GM19043 (cell line): ENCODE measurements around the gene PARP3.

Source experiments
- ATAC-seq: cut with Tn5 transposase; IDR thresholded peaks from one replicate; pipeline ENCODE4 v1.9.1; 2021; ENCODE audit warnings: low read depth; ENCODE audit not compliant: unreplicated experiment

Gene PARP3

GRCh38 chr3:51964521-51964920 lies 22.4 kb downstream of the PARP3 start:
- no peak for ATAC-seq

- no peak for ATAC-seq
Measured at GRCh38 chr3:51966016-51966415, 23.9 kb downstream of the PARP3 start.

DNA sequence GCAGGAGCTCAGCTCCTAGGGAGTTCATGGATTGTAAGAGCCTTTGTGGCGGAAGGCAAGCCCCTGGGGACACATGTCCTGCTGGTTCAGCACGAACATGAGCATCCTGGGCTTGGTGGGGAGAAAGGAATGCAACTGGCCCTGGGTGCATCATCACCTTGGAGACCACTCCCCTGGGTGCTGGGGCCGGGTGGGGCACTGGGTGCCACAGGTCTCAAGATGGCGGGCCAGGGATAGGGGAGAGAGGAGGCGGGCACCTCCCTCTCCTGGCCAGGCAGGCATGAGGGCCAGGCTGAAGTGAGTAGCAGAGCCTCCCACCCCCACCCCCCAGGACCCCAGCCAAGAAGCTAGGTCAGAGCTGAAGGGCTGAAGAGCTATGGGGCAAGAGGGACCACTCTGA lies 24.3 kb downstream of the PARP3 start:
- no peak for ATAC-seq

GRCh38 chr3:51966922-51967383 lies 24.8 kb downstream of the PARP3 start:
- no peak for ATAC-seq

DNA sequence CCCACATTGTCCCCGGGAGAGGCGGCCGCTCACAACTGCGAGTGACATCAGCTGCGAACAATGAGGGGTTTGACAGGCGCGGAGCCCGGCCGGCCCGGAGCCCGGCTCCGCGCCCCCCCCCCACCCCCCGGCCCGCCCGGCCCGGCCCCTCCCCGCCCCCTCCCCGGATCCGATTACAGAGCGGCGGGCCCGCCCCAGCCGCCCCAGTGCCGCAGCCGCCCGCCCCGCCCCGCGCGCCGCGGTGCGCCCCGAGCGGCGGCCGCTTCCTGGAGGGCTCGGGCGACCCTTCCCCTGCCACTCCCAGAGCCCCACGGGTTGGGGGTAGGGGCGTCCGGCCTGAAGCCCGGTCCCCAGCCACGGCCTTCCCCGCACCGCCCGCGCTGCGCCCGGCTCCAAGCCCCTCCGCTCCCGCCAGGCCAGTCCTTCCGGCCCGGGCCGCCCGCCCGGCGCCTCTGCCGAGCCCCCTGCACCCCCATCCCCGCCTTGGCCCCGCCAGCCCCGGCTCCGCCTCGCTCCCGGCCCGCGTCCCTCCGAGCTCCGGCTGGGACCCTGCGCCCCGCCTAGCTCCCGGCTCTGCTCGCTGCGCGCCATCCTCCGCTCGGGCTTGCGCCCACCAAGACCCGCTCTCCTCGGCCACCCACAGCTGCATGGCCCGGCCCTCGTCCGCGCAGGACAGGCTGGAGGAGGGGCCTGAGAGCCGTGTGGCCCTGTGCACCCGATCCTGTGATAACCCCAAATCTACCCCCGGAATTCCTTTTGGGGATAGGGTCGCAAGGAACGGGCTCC lies 25.4 kb downstream of the PARP3 start, which contains the start of gene PCBP4:
Gene PCBP4, minus strand, starts transcription at position 71 of the 786 bp plus-strand sequence. CDS start 6,214 bp downstream, outside the sequence.
- no peak for ATAC-seq

DNA sequence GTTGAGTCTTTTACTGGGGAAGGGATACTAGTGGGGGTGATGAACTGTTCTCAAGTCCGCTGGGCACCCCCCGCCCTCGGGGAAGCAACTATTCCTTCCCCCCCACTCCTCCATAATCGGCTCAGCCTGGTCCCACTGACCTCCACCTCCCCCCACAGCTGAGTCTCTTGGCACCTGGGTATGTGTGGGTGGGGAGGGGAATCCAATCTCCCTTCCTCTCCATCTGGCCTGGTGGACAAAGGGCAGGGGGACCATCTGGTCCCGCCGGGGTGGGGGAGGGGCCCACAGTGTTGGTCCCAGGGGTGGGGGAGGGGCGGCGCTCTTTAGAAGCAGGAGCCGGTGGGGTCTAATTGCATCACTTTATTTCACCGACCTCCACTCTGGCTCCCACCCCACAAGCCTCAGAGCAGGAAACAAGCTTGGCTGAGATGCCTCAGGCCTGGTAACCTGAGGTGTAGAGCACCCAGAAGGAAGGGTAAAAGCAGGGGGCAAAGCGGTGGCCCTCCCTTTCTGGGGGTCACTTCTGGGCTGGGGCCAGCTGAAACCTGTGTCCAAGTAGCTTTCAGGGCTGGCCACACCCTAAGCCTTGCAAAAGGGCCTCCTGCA lies 26.1 kb downstream of the PARP3 start:
- no peak for ATAC-seq

GRCh38 chr3:51968883-51969678 lies 26.9 kb downstream of the PARP3 start:
- ATAC-seq: no peak

GRCh38 chr3:51969841-51970240 lies 27.7 kb downstream of the PARP3 start:
- no peak for ATAC-seq

- no peak for ATAC-seq
Measured at GRCh38 chr3:51970606-51971300, 28.6 kb downstream of the PARP3 start.

GRCh38 chr3:51971350-51971749 lies 29.2 kb downstream of the PARP3 start:
- ATAC-seq: no peak

- no peak for ATAC-seq
Measured at GRCh38 chr3:51974277-51974962, 32.3 kb downstream of the PARP3 start.

- ATAC-seq: peak; percentile 48
Measured at GRCh38 chr3:51974963-51975851, 33.0 kb downstream of the PARP3 start, which contains the start of gene ABHD14A. ABHD14A (plus strand) TSS chr3:51975064; CDS start chr3:51975136, 72 bp downstream.

DNA sequence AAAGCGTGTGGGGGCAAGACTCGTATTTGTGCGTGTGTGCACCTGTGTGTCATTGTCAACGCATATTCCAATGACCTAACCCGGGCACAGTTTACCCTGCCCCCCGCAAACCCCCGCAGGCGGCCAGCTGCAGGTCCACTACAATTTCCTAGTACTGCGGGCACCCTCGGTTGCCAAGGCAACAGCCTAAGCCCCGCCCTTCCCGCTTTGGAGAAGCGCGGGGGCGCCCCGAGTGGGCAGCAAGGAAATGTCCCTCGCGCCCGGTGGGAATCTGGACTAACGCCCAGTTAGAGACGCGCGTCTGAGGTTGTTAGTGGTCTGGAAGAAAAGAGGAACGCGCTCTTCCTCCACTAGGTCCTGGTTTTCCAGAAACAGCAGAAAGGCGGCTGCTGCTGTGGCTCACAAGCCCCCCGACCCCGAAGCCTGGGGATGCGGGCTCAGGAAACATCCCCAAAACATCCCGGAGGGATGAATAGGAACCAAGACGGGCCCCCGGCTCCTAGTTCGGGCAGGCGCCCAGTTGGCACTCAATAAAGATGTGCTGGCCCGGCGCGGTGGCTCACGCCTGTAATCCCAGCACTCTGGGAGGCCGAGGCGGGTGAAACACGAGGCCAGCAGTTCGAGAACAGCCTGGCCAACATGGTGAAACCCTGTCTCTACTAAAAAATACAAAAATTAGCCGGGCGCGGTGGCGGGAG lies 33.8 kb downstream of the PARP3 start:
- ATAC-seq: no peak

DNA sequence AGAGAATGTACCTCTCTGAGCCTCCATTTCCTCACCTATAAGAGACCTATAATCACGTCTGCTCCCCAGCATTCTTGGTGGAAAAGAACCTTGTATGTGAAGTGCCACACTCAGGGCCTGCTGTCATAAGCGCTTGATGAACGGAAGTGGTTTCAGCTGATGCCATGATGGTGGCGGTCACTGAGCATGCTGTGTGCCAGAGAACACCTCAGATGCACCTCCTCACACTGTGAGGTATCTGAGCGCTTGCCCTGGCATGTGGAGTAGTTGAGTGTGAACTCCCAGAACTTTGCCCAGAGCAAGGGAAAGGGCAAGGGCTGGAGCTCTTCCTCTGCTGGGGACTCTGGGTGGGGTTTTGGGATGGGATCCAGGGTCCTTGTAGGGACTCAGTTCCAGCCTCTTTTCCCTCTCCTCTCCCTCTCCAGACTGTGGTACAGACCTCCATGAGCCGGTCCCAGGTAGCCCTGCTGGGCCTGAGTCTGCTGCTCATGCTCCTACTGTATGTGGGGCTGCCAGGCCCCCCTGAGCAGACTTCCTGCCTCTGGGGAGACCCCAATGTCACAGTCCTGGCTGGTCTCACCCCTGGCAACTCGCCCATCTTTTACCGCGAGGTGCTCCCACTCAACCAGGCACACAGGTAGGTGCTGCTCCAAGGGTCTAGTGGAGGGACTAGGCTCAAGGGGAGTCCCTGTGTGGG lies 35.4 kb downstream of the PARP3 start:
- ATAC-seq: no peak

DNA sequence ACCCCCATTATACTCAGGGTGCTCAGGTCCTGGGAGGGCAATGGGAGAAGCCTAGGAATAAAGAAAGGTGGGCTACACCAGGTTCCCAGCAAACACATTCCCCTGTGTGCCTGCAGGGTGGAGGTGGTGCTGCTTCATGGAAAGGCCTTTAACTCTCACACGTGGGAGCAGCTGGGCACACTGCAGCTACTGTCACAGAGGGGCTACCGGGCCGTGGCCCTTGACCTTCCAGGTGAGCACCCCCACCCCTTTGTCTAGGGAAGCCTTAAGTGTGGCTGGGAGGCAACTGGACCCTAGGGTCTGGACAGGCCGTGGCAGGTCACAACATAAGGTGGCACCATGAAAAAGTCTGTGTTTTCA lies 36.0 kb downstream of the PARP3 start:
- no peak for ATAC-seq

DNA sequence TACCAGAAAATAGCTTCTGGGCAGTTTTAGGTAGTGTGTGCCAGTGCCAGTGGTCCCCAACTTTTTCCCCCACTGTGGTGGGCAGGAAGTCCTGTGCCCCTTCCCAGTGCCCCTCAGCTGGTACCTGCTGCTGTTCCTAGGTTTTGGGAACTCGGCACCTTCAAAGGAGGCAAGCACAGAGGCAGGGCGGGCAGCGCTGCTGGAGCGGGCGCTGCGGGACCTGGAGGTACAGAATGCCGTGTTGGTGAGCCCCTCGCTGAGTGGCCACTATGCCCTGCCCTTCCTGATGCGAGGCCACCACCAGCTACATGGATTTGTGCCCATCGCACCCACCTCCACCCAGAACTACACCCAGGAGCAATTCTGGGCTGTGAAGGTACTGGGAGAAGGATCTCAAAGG lies 38.1 kb downstream of the PARP3 start:
- no peak for ATAC-seq

- ATAC-seq: peak; percentile 43
Measured at GRCh38 chr3:51982352-51982837, 40.2 kb downstream of the PARP3 start.
